ENCODE data around the gene ALG3.

ALG3 gene

DNA sequence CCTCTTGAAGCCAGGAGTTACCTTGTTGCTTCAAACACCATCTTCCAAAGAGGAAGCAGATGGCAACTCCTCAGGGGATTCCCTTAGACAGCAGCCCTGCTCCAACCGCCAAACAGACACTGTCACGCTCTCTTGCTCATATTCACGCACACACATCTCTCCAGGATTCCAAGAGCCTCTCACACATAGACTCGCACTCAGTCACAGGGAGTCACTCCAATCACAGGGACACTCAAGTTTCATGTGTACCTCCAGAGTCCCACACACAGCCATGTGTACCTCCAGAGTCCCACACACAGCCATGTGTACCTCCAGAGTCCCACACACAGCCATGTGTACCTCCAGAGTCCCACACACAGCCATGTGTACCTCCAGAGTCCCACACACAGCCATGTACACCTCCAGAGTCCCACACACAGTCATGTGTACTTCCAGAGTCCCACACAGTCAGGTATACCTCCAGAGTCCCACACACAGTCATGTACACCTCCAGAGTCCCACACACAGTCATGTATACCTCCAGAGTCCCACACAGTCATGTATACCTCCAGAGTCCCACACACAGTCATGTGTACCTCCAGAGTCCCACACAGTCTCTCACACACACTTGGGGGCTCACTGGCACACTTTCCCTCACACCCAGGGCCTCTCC is 13.3 kb downstream of the ALG3 start:
- DNase-seq (ENCODE audit: low spot score): no peak

DNA sequence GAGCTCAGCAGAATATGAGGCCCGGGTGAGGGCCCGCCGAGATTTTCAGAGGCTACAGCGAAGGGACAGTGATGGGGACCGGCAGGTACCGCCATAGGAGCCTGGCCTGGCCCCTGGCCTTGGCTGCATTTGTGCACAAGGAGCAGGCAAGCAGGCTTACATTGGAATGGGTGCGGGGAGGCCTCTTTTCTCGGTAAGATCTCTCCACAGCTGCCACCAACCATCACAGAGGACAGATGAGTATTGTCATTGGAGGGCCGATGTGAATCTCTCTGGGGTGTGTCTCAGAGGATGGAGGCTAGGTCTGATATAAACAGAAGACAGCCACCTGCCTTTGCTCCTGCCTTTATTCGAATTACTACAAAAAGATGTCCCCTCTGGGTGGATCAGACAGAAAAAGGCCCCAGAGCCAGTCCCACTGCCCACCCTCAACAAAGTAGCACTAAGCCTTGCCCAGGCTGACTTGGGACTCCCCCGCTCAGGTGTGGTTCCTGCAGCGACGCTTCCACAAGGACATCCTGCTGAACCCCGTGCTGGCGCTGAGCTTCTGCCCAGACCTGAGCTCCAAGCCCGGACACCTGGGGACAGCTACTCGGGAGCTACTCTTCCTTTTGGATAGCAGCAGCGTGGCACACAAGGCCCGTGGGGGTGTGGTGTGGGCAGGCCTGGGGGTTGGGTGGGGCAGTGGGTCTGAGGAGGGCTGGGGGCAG is 13.9 kb downstream of the ALG3 start:
- no peak for DNase-seq (ENCODE audit: low spot score)

DNA sequence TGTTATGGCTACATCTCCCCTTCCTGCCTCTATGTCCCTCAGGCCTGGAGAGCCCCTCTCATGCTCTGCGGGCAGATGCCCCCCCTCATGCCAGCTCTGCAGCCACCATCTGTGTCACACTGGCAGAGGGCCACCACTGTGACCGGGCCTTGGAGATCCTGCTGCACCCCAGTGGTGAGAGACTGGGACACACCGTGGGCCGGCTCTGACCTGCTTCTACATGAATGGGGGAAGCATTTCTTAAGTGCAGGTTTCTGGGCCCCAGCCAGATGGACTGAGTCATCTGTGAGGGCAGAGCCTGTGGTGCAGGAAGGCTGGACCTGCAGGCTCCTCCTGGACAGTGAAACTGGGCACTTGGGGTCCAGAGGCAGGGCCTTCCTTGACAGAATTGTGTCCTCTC is 14.5 kb downstream of the ALG3 start:
- peak; percentile 87 for DNase-seq (ENCODE audit: low spot score)

DNA sequence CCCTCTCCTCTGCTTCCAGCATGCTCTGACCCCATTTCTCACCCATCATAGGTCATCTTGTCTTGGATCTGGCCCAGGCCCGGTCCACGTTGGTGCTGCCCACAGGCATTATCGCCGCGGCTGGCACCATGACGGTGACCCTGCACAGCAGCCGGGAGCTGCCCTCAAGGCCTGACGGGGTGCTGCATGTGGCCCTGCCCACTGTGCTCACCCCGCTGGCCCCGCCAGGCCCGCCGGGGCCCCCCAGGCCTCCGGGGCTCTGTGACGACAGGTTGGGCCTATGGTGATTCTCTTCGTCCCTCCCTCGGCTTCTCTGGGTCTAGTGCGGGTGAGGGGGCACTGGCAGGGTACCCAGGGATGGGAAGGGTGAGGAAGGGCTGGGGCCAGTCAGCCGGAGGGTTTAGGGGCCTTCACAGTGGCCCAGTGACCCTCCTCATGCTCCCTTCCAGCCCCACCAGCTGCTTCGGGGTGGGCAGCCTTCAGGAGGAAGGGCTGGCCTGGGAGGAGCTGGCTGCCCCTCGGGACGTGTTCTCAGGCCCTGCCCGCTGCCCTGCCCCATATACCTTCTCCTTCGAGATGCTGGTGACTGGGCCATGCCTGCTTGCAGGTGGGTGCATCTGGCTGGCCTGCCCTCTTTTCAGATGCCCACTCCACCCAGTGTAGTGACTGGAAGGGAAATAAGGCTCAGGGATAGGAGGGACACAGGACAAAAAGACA is 15.5 kb downstream of the ALG3 start:
- no peak for DNase-seq (ENCODE audit: low spot score)

DNA sequence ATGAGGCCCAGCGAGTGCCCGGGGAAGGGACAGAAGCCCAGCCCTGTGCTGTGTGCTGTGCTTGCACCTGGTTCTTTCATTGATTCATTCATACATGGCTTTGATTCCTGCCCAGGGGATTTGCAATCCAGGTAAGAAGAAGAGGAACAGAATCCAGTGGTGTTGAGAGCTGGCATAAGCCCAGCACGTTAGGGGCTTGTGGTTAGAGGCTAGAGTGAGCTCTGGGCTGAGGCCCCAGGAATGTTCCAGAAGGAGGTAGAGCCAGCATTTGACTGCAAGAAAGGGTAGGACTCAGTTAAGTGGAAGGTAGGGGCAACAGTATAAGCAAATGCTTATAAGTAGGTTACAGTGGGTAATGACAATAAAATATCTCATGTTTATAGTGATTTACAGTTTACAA is 17.1 kb downstream of the ALG3 start:
- peak; percentile 42 for DNase-seq (ENCODE audit: low spot score)

DNA sequence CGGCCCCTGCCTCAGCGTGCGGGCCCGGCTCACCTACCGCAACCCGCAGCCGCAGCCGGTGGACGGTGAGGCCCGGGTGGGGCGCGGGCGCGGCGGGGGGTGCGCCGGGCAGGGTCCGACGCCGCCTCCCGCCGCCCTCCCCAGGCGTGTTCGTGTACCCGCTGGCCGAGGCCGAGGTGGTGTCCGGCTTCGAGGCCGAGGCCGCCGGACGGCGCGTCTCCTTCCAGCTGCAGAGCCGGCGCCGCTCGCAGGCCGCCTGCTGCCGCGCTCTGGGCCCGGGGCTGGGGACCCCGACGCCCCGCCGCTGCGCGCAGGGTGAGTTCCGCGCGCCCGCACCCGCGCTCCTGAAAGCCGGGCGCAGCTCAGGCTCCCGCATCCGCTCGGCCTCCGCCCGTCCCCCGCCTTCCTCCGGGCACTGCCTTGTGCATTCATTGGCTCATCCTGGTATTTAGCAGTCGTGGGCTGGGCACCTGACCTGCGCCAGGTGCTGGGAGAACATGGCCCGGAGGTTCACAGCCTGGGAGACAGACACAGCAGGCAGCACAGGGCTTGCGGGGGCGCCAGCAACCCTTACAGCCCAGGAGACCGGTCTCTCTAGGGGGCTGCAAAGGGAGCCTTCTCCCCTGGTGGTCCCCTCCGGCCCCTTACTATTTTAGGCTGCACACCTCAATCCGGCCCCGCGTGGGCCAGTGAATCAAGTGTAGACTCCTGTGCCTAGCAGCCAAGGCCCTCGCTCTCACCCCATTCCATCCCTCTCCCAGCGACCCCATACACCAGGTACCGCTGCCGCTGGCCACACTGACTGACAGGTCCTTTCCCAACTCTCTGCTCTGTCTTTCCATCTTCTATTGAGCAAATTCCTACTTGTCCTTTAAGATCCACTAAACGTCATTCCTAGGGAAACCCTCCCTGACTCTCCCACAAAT is 17.9 kb downstream of the ALG3 start:
- peak; percentile 80 for DNase-seq (ENCODE audit: low spot score)

DNA sequence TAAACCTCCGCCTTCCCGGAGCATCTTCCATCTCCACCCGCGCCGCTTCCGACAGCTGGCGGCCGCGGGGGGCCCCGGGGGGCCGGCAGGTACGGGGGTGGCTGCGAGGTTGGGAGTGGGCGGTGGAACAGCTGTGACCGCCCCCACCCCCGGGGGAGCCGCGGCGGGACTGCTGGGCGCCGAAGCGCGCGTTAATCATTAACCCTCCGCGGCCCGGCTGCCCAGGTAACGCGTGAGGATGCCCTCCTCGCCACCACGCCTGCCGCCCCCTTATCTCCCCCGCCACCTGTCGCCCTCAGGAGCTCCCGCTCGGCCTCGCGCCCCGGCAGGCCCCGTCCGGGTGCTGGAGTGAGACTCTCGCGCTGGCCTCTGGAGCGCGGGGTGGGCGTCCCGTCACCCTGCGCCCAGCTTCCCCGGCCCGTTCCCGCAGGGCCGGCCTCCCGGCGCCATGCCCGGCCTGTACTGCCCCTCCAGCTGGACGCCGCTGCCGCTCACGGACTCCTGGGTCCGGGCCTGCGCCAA is 18.6 kb downstream of the ALG3 start:
- no peak for DNase-seq (ENCODE audit: low spot score)

DNA sequence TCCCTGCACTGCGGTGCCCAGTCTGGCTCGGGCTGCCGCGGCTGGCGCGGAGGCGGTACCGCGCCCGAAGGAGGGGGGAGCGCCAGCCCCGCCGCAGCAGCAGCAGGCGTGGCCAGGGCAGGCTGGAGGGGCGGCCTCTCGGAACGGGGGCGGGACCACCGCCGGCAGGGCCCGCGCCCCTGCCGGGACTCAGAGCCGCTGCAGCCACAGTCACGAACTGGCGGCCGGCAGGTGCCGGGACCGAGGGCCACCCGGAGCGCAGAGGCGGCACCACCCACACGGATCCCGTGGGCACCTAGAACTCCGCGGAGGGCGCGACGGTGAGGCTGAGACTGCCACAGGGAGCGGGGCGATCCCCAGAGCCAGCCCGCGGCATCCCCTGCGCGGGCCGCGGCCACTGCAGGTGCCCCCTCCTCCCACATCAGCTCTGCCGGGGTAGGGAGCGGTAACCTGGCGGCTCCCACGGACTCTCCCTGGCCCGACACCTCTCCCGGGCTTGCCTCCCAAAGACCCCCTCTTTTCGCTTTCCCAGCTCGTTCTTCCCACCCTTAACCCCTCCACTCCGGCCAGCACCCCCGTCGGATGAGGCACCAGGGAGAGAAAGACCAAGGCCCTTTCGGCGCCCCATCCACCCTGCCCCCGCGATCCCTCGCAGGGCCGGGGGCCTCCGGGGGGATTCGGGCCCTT is 19.2 kb downstream of the ALG3 start, which contains the start of gene VWA5B2:
Gene VWA5B2 (plus strand): TSS at position 192 of the 687 bp plus-strand sequence. CDS start 944 bp downstream, outside the sequence.
- DNase-seq (ENCODE audit: low spot score): peak; percentile 70

DNA sequence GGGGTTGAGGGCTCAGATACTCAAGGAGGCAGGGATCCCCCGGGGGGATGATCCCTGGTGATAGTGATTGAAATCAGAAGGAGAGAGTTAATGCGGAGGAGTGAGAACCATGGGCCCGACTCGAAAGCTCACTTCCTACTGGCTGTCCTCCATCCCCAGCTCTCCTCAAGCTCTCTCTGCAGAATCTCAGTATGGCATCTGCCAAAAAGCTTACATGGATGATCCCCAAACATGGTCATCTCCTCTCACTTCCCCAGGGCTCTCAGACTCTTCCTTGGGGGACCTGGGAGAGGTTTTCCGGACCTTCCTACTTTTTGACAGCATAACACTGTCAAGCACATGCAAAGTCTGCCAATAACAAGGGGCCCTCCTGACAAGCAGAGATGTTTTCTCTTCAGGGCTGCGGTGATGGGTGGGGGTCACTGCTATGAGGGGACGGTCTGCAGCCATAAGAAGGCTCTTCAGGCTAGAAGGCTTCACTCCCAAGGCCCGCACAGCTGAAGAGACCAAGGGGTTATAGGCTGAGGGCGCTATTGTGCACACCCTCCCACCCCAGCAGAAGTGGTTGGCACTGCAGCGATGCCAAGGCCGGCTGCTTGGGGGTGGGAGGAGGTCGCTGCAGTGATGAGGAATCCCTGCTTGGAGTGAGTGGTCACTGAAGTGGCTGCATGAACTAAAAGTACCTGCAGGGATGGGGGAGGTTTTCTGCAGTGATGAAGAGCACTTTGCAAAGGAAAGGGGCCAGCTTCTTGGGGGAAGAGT is 20.2 kb downstream of the ALG3 start:
- DNase-seq (ENCODE audit: low spot score): peak; percentile 20

DNA sequence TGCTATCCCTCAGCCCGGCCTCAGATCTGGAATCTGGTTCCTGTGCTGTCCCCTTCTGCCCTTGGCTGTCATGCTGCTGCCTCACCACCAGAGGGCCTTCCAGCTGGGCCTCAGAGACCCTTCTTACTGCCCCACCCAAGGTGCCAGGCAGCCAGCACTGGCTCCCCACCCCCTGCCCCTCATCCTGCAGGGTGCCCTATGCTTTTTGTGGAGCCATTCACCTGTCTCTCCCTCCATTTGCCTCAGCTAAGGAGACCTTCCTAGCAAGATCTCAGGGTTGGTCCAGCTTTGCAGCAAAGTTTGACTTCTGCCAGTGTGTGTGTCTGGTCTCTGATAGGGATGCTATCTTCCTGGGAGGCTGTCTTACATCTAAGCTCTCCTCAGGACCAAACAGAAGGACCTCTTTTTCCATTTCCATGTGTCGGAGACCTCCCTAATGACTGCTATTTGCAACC is 21.3 kb downstream of the ALG3 start:
- peak; percentile 48 for DNase-seq (ENCODE audit: low spot score)

DNA sequence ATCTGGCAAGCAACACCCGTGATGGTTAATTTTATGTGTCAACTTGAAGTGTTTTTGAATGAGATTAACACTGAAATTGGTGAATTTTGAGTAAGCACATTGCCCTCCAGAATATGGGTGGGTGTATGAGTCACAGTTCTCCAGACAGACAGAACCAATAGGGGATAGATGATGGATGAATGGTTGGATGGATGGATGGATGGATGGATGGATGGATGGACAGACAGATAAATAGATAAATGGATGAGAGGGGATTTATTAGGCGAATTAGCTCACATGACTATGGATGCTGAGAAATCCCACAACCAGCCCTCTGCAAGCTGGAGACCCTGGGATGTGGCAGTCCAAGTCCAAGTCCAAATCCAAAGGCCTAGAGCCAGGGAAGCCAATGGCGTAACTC is 24.8 kb downstream of the ALG3 start:
- no peak for DNase-seq (ENCODE audit: low spot score)

DNA sequence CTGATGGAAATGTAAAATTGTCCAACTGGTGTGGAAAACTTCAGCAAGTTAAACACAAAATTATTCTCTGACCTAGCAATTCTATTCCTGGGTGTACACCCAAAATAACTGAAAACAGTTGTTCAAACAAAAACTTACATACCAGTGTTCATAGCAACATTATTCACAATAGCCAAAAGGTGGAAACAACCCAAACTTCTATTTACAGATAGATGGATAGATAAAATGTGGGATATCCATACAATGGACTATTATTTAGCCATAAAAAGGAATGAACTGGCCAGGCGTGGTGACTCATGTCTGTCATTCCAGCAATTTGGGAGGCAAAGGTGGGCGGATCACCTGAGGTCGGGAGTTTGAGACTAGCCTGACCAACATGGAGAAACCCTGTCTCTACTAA is 26.2 kb downstream of the ALG3 start:
- DNase-seq (ENCODE audit: low spot score): no peak

DNA sequence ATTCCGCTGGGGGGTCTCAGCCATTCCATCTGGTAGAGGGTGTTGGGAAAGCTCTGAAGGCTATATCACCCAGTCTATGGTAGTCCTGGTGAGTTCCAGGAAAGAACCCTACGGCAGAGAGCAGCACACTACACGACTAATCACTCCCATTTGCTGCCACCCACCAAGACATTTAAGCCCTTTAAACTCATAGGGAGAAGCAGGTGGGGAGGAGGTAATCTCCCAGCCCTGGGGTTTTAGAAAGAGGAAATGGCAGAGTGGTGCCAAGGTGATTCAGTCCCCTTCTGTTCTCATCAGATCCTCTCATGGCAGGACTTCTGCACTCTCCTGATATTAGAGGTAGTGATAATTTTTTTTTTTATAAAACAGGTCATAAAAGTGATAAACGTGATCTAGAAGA is 29.9 kb downstream of the ALG3 start:
- DNase-seq (ENCODE audit: low spot score): no peak

DNA sequence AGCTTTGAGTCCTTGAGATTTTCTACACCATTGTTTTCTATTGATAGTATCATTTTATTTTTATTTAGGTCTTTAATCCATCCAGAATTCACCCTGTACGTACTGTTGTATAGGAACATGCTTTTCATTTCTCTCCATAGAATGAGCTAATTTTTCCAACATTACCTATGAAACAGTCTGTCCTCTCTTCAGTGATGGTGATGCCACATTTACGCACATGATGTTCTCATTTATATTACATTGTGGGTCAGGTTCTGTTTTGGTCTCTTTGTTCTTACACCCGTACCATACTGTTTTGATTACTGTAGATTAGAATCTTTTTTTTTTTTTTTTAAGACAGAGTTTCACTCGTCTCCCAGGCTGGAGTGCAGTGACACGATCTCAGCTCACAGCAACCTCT is 37.0 kb downstream of the ALG3 start:
- DNase-seq (ENCODE audit: low spot score): no peak

DNA sequence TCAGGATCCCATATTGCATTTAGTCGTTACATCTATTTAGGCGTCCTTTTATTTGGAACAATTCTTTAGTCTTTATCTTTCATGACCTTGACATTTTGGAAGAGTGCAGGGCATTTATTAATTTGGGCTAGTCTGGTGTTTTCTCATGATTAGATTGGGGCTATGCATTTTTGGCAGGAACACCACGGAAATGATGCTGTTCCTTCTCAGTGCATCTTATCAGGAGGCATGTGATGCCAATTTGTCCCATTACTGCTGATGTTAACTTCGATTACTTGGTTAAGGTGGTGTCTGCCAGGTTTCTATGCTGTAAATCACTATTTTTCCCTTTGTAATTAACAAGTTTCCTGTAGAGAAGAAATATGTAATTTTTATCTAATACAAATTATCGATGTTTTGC is 37.5 kb downstream of the ALG3 start:
- DNase-seq (ENCODE audit: low spot score): no peak

DNA sequence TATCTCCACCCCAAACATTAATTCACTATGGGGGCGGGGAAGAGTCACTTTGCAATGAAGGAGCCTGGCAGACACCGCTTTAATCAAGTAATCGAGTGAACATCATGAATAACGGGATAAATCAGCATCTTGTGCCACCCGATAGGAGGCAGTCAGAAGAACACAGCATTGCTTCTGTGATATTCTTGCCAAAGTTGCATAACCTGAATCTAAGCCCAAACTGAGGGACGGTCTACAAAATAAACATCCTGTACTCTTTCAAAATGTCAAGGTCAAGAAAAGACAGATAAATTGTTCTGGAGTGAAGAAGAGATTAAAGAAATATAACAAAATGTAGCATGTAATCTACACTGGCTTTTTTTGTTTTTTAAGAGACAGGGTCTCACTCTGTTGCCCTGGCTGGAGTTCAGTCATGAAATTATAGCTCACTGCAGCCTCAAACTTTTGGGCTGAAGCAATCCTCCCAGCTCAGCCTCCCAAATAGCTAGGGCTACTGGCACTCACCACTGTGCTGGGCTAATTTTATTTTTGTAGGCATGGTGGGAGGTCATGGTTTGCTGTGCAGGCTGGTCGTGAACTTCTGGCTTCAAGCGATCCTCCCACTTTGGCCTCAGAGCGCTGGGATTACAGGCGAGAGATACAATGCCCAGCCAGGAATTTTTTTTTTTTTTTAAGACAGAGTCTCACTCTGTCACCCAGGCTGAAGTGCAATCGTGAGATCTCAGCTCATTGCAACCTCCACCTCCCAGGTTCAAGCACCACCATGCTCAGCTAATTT is 39.4 kb downstream of the ALG3 start:
- no peak for DNase-seq (ENCODE audit: low spot score)

DNA sequence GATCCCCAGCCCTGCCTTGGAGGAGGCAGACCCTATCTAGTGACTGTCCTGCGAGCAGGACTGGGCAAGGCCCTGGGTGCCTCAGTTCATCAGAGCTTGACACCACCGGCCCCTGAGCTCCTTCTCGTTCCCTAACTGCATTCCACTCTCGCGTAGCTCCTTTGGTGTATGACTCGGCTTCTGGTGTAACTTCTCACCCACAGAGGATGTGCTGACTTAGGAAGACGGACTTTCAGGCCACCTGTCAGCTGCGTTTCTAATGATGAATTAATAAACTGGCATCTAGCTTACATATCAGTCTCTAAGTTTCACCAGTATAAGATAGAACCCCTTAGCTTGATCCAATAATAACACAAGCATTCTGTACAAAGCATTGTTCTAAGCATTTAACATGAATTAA is 45.2 kb downstream of the ALG3 start:
- no peak for DNase-seq (ENCODE audit: low spot score)

DNA sequence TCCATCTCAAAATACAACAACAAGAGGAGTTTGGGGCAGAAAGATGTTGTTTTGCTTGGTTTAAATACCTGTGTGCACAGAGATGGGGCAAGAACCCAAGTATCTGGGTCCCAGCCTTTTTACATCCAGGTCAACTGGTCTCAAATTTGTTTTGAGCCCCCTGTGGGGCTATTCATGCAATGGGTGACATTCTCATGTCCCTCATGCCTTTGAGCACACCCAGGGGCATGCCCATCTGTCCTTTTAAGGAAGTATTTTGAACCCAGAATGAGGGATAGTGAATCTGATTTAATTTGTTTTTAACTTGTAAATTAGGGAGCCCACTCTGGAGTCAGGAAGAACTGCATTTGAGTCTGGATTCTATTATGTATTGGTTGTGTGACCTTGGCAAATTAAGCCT is 47.9 kb downstream of the ALG3 start:
- DNase-seq (ENCODE audit: low spot score): no peak

DNA sequence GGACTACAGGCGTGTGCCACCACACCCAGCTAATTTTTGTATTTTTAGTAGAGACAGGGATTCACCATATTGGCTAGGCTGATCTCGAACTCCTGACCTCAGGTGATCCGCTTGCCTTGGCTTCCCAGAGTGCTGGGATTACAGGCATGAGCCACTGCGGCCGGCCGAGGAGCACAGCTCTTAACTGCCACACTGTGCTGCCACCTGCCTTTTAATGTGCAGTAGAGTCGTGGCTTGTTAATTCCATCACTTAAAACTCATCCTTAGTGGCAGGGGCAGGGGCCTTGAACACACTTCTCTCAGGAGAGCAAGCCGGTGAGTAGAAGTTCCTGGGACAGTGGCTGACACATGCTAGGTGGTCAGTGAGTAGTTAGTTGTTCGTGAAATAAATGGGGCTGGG is 50.3 kb downstream of the ALG3 start:
- DNase-seq (ENCODE audit: low spot score): no peak

DNA sequence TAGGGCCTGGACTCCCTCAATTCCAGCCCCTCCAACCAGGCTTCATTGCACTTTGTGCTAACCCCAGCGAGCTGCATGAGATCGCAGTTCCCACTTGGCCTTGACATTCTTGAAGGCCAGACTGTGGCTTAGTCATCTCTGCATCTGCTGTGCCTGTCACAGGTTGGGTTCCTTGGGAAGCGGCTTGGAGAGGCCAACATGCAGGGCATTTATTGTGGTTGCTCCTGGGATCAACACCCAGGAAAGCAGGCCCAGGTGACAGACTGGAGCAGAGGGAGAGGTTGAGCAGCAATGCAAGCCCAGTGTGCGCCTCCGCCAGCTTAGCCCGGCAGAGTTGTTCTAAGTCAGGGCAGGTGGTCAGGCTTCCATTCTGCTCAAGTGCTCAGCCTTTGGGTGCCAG is 52.2 kb downstream of the ALG3 start:
- no peak for DNase-seq (ENCODE audit: low spot score)

Measured in cerebellar cortex (tissue), 1 donor.